HepG2 (cell line): ENCODE results near the gene MTM1. TPM values are rescaled to one million over a fixed set of nuclear protein-coding genes. Genes with fewer than 3 reads are reported as not detected.
A peak's percentile ranks its signal among the peaks of the same experiment; 100 is the strongest.

Experiments
- AHR ChIP-seq: IDR thresholded peaks from 2 replicates; pipeline ENCODE4 v1.6.1; 2018; ENCODE audit warnings: missing genetic modification reagents, missing compliant biosample characterization
- BRD4 ChIP-seq: sonication (generic); formaldehyde crosslinking; IDR thresholded peaks from 2 replicates; pipeline ENCODE4 v1.4.0; 2020; ENCODE audit warnings: missing genetic modification reagents
- CREM ChIP-seq, 2 experiments: sonication (generic) in 1 of 2; formaldehyde crosslinking in 1 of 2; IDR thresholded peaks; 2 replicates each; pipeline versions ENCODE4 v1.4.0 to v1.6.1; 2016 to 2020; ENCODE audit warnings: antibody characterized with exemption in 1 of 2, mild to moderate bottlenecking in 1 of 2, missing genetic modification reagents in 1 of 2
- FOXA1 ChIP-seq, 2 experiments: fragments of 450-650 bp in 1 of 2; sonication (generic) in 1 of 2; formaldehyde crosslinking in 1 of 2; IDR thresholded peaks; 2 replicates each; pipeline versions ENCODE4 v1.4.0 to v1.6.1; 2016 to 2020; ENCODE audit warnings: missing genetic modification reagents in 1 of 2
- KDM4B ChIP-seq: sonication (generic); formaldehyde crosslinking; IDR thresholded peaks from 2 replicates; pipeline ENCODE4 v1.4.0; 2020; ENCODE audit warnings: missing genetic modification reagents
- KMT2A ChIP-seq: sonication (generic); formaldehyde crosslinking; IDR thresholded peaks from 2 replicates; pipeline ENCODE4 v1.4.0; 2020; ENCODE audit warnings: missing genetic modification reagents
- MTF2 ChIP-seq: sonication (generic); formaldehyde crosslinking; IDR thresholded peaks from 2 replicates; pipeline ENCODE4 v1.5.0; 2020; ENCODE audit warnings: missing genetic modification reagents, borderline replicate concordance
- NR2F2 ChIP-seq: IDR thresholded peaks from 2 replicates; pipeline ENCODE4 v1.6.1; 2012; ENCODE audit warnings: low read depth, inconsistent platforms, borderline replicate concordance
- NRL ChIP-seq: sonication (generic); formaldehyde crosslinking; IDR thresholded peaks from 2 replicates; pipeline ENCODE4 v1.5.0; 2020; ENCODE audit warnings: missing genetic modification reagents, mild to moderate bottlenecking, moderate library complexity, borderline replicate concordance
- PCBP1 ChIP-seq: fragments of 200-400 bp; formaldehyde crosslinking; IDR thresholded peaks from 2 replicates; pipeline ENCODE4 v1.6.1; 2017; ENCODE audit warnings: mild to moderate bottlenecking, low read depth, low read length, borderline replicate concordance
- RXRB ChIP-seq: IDR thresholded peaks from 2 replicates; pipeline ENCODE4 v1.6.1; 2016; ENCODE audit warnings: borderline replicate concordance, missing genetic modification reagents, missing compliant biosample characterization
- TFAP4 ChIP-seq: sonication (generic); IDR thresholded peaks from 2 replicates; pipeline ENCODE4 v1.6.1; 2016; ENCODE audit warnings: low read depth, borderline replicate concordance
- TGIF2 ChIP-seq: IDR thresholded peaks from 2 replicates; pipeline ENCODE4 v1.6.1; 2016; ENCODE audit warnings: control low read depth, missing compliant biosample characterization
- ZBED4 ChIP-seq: sonication (generic); formaldehyde crosslinking; IDR thresholded peaks from 2 replicates; pipeline ENCODE4 v1.4.0; 2020; ENCODE audit warnings: missing genetic modification reagents, borderline replicate concordance
- ZGPAT ChIP-seq: IDR thresholded peaks from 2 replicates; pipeline ENCODE4 v1.6.1; 2016; ENCODE audit warnings: mild to moderate bottlenecking
- ZNF441 ChIP-seq: sonication (generic); formaldehyde crosslinking; IDR thresholded peaks from 2 replicates; pipeline ENCODE4 v1.7.0; 2021; ENCODE audit warnings: missing genetic modification reagents, borderline replicate concordance
- ZNF646 ChIP-seq: sonication (generic); formaldehyde crosslinking; IDR thresholded peaks from 2 replicates; pipeline ENCODE4 v1.9.0; 2021; ENCODE audit warnings: mild to moderate bottlenecking, missing genetic modification reagents
- ZNF83 ChIP-seq: sonication (generic); formaldehyde crosslinking; IDR thresholded peaks from 2 replicates; pipeline ENCODE4 v1.4.0; 2020; ENCODE audit warnings: missing genetic modification reagents, mild to moderate bottlenecking, borderline replicate concordance
- polyA plus RNA-seq, 8 experiments: library from polyadenylated mRNA; depleted of rRNA in 3 of 8; stranded (reverse) in 7 of 8; unstranded in 1 of 8; fragments of >200 nt; fragmentation: Illumina TruSeq in 4 of 8; extraction: Trizol in 4 of 8; gene quantifications; 2 replicates each; pipeline versions ENCODE4 v1.2.1 to v1.2.3, GENCODE V29; 2011 to 2016; ENCODE audit warnings: low read depth in 4 of 8, missing spikeins in 1 of 8, mixed read lengths in 1 of 8; ENCODE audit not compliant: insufficient read depth in 1 of 8
- total RNA-seq, 5 experiments: library from RNA; depleted of rRNA; stranded (reverse); fragments of >200 nt; fragmentation: Illumina TruSeq; extraction: Trizol; gene quantifications; 2 replicates each; pipeline ENCODE4 v1.2.3, GENCODE V29; 2016; ENCODE audit warnings: low read depth in 1 of 5

MTM1 gene
- total and polyA plus RNA-seq, 2 of the 13 experiments (the other 11 are each of a cell fraction or from before 2014, with no cell fraction given) = 12.0 to 15.2 TPM

- peak; percentile 58; the same call in 1 of the 2 replicates for TF ChIP-seq CREM (IDR thresholded peaks at IDR 0.05)
- TF ChIP-seq CREM (CRISPR knock-in tag; IDR thresholded peaks at IDR 0.05) = no peak
- TF ChIP-seq KDM4B (CRISPR knock-in tag) = no peak
- TF ChIP-seq TFAP4 = peak; percentile 29; the same call in 1 of the 2 replicates
- TF ChIP-seq NR2F2 = no peak
- TF ChIP-seq MTF2 (CRISPR knock-in tag) = no peak
- no peak for TF ChIP-seq TGIF2
- TF ChIP-seq AHR (CRISPR knock-in tag) = no peak
- TF ChIP-seq ZNF83 (CRISPR knock-in tag) = no peak
- TF ChIP-seq BRD4 (CRISPR knock-in tag) = no peak
- TF ChIP-seq ZNF646 (CRISPR knock-in tag) = peak; percentile 35; the same call in 1 of the 2 replicates
- no peak for TF ChIP-seq PCBP1
- TF ChIP-seq KMT2A = no peak
- no peak for TF ChIP-seq ZNF441 (CRISPR knock-in tag)
- no peak for TF ChIP-seq ZBED4 (CRISPR knock-in tag)
- peak; percentile 67 for TF ChIP-seq ZGPAT
- no peak for TF ChIP-seq NRL (CRISPR knock-in tag)
- TF ChIP-seq FOXA1 (IDR thresholded peaks at IDR 0.05) = 0 out of 2 replicates have a peak, but pooled peaks have one; percentile 13
- peak; percentile 81 for TF ChIP-seq FOXA1 (CRISPR knock-in tag; IDR thresholded peaks at IDR 0.05)
- peak; percentile 63 for TF ChIP-seq RXRB
These were observed 2.1 kb downstream of the MTM1 start (continued) for GRCh38 chrX:150570512-150570911.
